Activated T-helper 1 cell treated with anti-CD3 and anti-CD28 coated beads, Interleukin-12 subunit alpha, Interleukin-12 subunit beta, Interleukin-2, Interleukin-4 antibody, amounts not matched to agents 30 ng/mL and 10 ng/mL and 1 ng/mL, durations not matched to agents 14 hours and 24 hours and 36 hours (primary cell): Measurements from ENCODE around the gene ARHGAP11A. TPM values are rescaled to one million over a fixed set of nuclear protein-coding genes. Genes with fewer than 3 reads are reported as not detected.

Experiments used
- DNase-seq: peaks from one replicate; pipeline ENCODE4 v3.0.0; 2021; ENCODE audit warnings: low spot score
- H3K27ac Mint-ChIP-seq: one replicate; pipeline ENCODE4 v1.8.0; 2021; ENCODE audit warnings: mild to moderate bottlenecking, mixed read lengths
- H3K27me3 Mint-ChIP-seq: one replicate; pipeline ENCODE4 v1.8.0; 2022; ENCODE audit warnings: mild to moderate bottlenecking, moderate library complexity, mixed read lengths; ENCODE audit not compliant: insufficient read depth
- H3K36me3 Mint-ChIP-seq: one replicate; pipeline ENCODE4 v1.8.0; 2021; ENCODE audit warnings: low read depth, mixed read lengths
- H3K4me1 Mint-ChIP-seq: one replicate; pipeline ENCODE4 v1.8.0; 2021; ENCODE audit warnings: low read depth, mixed read lengths
- H3K4me3 Mint-ChIP-seq: one replicate; pipeline ENCODE4 v1.8.0; 2021; ENCODE audit warnings: mild to moderate bottlenecking, moderate library complexity, mixed read lengths
- H3K9me3 Mint-ChIP-seq: one replicate; pipeline ENCODE4 v1.8.0; 2021; ENCODE audit warnings: mixed read lengths
- intact Hi-C: fragments of 100-400 bp; cut with micrococcal nuclease; formaldehyde crosslinking; loops from one replicate; pipeline ENCODE4 v1.15.1; 2024
- total RNA-seq: library from RNA; stranded (reverse); gene quantifications from 2 replicates; pipeline ENCODE4 v1.2.3, GENCODE V29; 2022

The ARHGAP11A gene
- total RNA-seq, 1 donor from 2014 or later, result 90.2 TPM

DNA sequence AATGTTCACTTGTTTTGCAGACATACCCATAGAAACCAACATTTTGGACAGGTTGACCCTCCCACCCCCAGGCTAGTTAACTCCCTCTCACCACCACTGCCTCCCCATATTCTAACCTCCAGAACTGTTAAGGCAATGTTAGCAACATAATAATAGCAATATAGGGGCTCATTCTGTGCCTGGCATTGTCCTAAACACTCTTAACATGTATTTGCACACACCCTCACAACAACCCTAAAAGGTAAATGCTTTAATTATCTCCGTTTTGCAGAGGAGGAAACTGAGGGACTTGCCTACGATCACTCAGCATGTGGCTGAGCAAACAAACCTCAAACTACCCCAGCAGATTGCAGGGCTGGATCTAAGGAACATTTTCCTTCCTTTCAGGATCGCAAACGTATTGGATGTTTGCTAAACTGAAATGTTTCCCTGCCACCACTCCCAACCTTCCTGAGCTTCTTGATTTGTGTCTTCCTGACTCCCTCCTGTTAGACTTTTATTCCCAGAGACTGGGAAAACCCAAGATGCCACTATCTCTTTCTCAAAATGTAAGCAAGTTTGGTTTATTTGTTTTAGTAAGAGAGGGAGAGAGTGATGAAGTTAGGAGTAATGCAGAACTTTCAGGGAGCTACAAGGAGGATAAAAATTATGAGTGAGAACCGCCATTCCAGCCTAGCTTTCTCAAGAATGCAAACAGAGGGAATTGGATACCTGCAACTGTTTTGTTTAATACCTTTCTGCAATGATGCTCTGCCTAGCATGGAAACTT lies 27.5 kb downstream of the ARHGAP11A start:
- no peak for DNase-seq
- Mint-ChIP-seq H3K9me3 (no peaks in the 10 kb centered on the region), H3K27ac (peak overlapping the region; percentile 29), H3K27me3 (no peaks in the 10 kb centered on the region), H3K36me3 (peaks cover 26% of the 10 kb centered on the region), H3K4me1 (peaks cover 17% of the 10 kb centered on the region), H3K4me3 (no peak overlapping the region)
- intact Hi-C loops, result no loop called here

DNA sequence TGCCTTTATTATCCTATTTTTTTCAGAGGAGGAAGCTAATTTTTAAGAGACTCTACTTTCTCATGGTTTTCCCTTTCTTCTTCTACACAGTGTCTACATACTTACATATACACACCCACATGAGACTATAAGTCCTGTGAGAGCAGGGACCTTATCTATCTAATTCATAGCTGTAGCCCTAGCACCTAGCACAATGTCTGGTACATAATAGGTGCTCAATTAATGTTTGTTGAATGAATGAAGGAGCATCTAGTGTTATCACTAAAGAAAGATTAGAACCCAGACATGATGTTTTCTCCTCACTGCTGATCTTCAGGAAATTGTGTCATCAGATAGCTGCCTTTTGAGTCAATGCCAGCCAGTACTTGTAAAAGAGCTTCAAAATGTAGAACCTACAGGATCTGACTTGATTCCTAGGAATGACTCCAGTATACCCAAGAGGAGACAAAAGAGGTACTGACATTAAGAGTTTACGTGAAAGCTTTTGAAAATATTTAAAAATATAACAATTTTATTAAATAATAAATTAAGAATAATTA lies 28.7 kb downstream of the ARHGAP11A start:
- H3K4me1 Mint-ChIP-seq, result peaks cover 17% of the 10 kb centered on the region
- DNase-seq, result no peak
- H3K27me3 Mint-ChIP-seq, result no peaks in the 10 kb centered on the region
- peaks cover 31% of the 10 kb centered on the region for H3K36me3 Mint-ChIP-seq
- no peaks in the 10 kb centered on the region for H3K9me3 Mint-ChIP-seq
- H3K27ac Mint-ChIP-seq, result no peak overlapping the region
- H3K4me3 Mint-ChIP-seq, result no peak overlapping the region
- intact Hi-C loops, result no loop called here

DNA sequence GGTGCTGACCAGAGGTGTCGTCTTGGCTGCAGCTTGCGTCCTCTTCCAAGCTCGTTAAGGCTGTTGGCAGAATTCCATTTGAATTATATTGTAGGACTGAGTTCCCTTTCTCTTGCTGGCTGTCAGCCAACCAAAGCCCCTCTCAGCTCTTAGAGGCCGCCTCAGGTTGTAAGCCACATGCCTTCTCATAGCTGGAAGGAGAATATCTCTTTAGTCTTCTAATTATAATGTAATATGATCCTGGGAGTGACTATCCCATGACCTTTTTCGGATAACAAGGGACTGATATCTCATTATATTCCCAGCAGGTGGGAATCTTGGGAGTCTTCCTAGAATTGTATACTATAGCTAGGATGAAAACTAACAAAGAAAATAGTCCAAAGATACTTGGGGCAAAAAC lies 31.0 kb downstream of the ARHGAP11A start:
- no peak for DNase-seq
- Mint-ChIP-seq H3K36me3 (peaks cover 28% of the 10 kb centered on the region), H3K4me1 (peaks cover 14% of the 10 kb centered on the region), H3K27ac (no peak overlapping the region), H3K4me3 (no peak overlapping the region), H3K27me3 (no peaks in the 10 kb centered on the region), H3K9me3 (no peaks in the 10 kb centered on the region)
- intact Hi-C loops, result no loop called here

DNA sequence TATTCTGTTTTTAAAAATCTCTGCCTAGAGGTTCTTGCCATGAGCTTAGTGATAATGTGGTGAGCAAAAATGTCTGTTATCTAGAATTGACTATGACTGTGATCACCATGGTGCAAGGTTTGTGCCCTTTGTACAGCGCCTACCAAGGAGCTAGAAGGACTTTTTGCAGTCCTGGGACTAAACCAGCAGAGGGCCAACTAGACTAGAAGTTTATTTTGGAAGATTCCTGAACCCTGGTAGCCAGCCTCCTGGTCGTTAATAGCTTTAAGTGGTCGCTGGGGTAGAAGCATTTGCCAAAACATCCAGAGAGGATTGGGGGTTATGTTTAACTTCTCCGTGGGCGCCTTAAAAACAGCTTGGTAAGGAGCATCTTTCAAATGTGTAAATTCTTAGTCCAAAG lies 34.0 kb downstream of the ARHGAP11A start:
- Mint-ChIP-seq H3K27ac (no peak overlapping the region), H3K36me3 (peaks cover 38% of the 10 kb centered on the region), H3K9me3 (no peaks in the 10 kb centered on the region), H3K4me1 (peaks cover 9% of the 10 kb centered on the region), H3K27me3 (no peaks in the 10 kb centered on the region), H3K4me3 (no peak overlapping the region)
- intact Hi-C loops, result no loop called here
- DNase-seq, result no peak

DNA sequence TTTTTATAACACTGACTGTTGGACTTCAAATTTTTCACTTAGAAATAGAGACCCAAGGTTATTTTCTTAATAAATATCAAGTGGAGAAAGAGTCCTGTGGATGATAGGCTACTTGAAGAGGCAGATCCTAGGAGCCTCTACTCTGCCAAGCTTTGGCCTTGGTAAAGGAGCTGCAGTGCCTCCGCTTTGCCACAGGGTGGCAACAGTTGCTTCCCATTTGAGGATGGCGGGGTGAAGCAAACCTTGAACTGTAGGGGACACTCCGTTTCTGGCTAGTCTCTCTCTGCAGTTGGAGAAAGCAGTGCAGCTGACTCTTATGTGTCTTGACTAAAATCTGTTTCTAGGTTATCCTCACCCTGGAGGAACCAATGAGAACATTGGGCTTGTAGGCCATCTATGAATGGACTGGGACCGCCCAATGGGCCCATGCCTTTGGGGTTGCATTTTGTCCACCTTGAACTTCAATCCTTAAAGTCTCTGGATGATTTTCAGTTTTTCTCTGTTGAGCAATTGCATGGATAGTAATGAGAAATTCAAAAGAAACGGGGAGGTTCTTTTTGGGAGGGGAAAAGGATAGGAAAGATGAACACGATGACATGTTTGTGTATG lies 36.0 kb downstream of the ARHGAP11A start:
- no peaks in the 10 kb centered on the region for H3K27me3 Mint-ChIP-seq

DNA sequence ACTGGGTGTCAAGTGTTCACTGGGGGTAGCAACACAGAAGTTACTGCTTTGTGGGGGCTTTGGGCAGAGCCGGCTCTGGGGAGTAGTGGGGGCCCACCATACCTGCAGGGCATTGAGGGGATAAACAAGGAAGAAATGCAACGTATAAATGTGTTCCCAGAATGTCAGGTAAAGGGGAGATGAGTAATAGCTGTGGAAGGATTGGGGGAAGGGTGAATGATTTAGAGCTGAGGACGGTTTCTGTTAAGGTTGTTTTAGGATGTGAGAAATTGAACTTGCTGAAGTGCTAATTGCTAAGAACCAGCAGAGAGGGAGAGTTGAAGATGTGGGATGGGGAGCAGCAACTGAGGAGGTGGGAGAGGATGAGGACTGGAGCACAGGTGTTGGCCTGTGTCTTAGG lies 36.9 kb downstream of the ARHGAP11A start:
- no peak overlapping the region for H3K27ac Mint-ChIP-seq
- peaks cover 29% of the 10 kb centered on the region for H3K36me3 Mint-ChIP-seq
- H3K27me3 Mint-ChIP-seq, result no peaks in the 10 kb centered on the region

More for the DNA sequence above, 36.0 kb downstream of the ARHGAP11A start:
- Mint-ChIP-seq H3K4me1 (peaks cover 4% of the 10 kb centered on the region), H3K9me3 (no peaks in the 10 kb centered on the region), H3K27ac (no peak overlapping the region), H3K36me3 (peaks cover 29% of the 10 kb centered on the region), H3K4me3 (no peak overlapping the region)
- intact Hi-C loops, result no loop called here
- DNase-seq, result peak; percentile 46

DNA sequence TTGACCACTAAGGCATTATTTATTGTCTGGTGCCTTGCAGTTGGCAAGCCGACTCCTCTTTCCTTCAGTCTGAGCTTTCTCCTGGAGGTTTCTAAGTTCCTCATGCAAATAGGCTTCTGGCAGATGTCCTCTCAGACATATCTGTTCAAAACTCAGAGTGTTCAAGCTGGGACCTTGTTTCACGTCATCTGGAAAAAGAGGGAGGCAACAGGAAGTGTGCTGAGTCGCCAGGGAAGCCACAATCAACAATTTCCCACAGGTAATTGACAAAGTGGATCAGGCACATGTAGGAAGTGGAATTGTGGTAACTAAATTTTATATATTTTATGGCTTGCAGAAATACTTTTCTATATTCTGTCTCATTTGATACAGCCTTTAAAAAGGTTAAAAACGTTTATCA lies 40.8 kb downstream of the ARHGAP11A start:
- no peak for DNase-seq
- Mint-ChIP-seq H3K4me3 (no peak overlapping the region), H3K36me3 (peaks cover 22% of the 10 kb centered on the region), H3K4me1 (peaks cover 18% of the 10 kb centered on the region), H3K27me3 (no peaks in the 10 kb centered on the region), H3K9me3 (no peaks in the 10 kb centered on the region), H3K27ac (no peak overlapping the region)
- intact Hi-C loops, result no loop called here

More for the DNA sequence above, 36.9 kb downstream of the ARHGAP11A start:
- Mint-ChIP-seq H3K9me3 (no peaks in the 10 kb centered on the region), H3K4me1 (peaks cover 10% of the 10 kb centered on the region), H3K4me3 (no peak overlapping the region)
- no peak for DNase-seq
- intact Hi-C loops, result no loop called here

DNA sequence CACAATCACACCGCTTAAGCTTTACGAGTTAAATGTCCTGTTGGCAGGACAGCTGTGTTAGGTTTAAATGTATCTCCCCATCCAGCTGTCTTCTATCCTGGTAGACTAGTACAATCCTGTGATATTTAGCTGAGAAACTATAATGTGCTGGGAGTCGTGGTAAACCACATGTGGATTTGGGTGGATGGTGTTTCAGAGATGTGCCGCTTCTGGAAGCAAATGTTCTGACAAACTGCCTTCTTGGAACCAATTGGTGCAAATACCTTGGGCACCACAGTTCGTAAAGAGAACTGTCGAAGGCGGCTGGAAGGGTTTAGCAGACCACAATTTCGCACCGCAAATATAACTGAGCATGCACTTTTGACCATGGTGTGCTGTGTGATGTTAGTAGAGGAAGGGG lies 41.2 kb downstream of the ARHGAP11A start:
- peaks cover 18% of the 10 kb centered on the region for H3K36me3 Mint-ChIP-seq
- H3K4me1 Mint-ChIP-seq, result peaks cover 18% of the 10 kb centered on the region
- no peak overlapping the region for H3K4me3 Mint-ChIP-seq
- no peak overlapping the region for H3K27ac Mint-ChIP-seq
- H3K9me3 Mint-ChIP-seq, result no peaks in the 10 kb centered on the region
- DNase-seq, result no peak
- H3K27me3 Mint-ChIP-seq, result no peaks in the 10 kb centered on the region
- intact Hi-C loops, result no loop called here

DNA sequence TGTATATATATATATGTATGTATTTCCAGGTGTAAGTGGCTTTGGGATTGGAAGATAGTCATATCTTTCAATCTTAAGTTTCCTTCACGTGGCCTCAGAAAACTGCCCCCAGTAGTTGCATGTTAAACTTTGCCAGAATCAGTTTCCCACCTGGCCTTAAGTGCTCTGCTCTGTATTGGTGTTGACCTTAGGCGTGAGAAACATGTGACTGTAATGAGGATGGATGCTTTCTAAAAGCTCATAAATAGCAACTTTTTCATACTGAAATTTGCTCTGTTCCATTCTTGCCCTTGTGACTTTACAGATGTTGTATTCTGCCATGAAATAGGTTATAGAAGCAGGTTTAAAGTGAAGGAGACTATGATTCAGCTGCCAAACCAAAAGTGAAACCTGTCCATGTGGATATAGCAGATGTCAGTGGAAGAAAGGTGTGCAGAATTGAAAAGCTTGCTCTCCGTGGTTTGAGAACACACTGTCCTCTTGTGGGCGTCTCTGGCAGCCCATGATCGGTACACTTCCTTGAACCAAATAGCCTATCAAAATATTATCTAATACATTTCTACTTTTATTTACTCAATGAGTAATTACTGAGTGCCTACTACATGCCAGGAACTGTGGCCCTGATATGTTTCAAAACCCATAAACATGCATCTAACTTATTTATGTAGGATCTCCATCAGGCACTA lies 42.0 kb downstream of the ARHGAP11A start:
- intact Hi-C loops, result no loop called here

DNA sequence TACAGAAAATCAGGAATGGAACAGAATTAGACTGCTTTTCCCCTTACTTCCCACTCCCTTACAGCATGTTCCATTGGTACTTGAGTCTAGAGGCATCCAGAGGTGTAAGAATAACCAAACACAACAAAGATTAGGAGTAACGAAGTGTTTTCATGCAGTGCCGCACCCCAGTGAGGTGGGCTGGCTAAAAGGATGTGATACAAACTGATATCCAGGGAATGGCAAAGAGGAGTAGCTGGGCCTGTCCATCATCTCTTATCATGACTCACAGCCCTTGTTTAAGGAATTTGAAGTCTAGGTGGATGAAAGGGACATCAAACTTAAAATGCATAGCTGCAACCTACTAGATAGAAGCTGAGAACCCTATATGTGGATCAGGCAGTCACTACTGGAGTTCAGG lies 42.6 kb downstream of the ARHGAP11A start:
- no peaks in the 10 kb centered on the region for H3K9me3 Mint-ChIP-seq
- H3K27ac Mint-ChIP-seq, result no peak overlapping the region
- no peak for DNase-seq
- intact Hi-C loops, result no loop called here
- H3K4me3 Mint-ChIP-seq, result no peak overlapping the region
- peaks cover 24% of the 10 kb centered on the region for H3K4me1 Mint-ChIP-seq
- peaks cover 13% of the 10 kb centered on the region for H3K36me3 Mint-ChIP-seq
- H3K27me3 Mint-ChIP-seq, result no peaks in the 10 kb centered on the region

More for the DNA sequence above, 42.0 kb downstream of the ARHGAP11A start:
- Mint-ChIP-seq H3K36me3 (peaks cover 11% of the 10 kb centered on the region), H3K4me1 (peaks cover 19% of the 10 kb centered on the region), H3K27ac (peak overlapping the region; percentile 15), H3K27me3 (no peaks in the 10 kb centered on the region), H3K4me3 (peak overlapping the region; percentile 16), H3K9me3 (no peaks in the 10 kb centered on the region)
- DNase-seq, result peak; percentile 11

DNA sequence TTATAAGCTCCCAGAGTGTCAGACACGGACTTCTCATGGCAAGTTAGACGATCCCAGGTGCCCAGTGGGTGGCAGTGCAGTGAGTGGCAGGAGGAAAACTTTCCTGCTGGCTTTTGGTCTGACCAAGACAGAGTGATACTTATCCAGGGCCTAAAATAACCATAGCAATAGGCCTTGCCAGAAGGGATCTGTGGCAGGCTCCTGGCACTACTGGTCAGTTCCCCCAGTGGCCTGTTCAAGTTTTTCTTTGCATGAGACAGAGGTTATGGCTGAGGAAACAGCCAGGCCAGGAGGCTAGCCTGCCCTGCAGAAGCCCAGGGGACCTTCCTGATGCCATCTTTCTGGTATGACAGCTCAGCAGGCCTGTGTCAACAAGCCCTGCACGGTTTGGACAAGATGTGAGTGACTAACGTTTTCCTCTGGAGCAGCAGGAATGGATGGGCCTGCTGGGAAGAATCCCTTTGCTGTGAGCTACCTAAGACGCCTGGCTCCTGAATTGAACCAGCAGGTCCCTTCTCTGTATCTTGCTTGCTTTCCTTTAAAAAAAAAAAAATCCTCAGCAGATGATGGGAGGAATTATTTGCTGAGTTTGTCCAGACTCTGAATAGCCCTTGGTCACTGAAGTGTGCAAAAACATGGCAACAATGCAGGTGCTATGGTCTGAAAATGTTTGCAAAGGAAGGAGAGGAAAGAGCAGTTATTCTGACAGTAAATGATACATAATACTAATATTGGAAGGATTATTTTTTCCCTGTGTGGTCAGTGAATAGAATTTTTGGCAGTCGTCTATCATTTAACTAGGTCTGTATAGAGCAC lies 44.2 kb downstream of the ARHGAP11A start:
- Mint-ChIP-seq H3K27ac (no peak overlapping the region), H3K4me1 (peaks cover 24% of the 10 kb centered on the region)

DNA sequence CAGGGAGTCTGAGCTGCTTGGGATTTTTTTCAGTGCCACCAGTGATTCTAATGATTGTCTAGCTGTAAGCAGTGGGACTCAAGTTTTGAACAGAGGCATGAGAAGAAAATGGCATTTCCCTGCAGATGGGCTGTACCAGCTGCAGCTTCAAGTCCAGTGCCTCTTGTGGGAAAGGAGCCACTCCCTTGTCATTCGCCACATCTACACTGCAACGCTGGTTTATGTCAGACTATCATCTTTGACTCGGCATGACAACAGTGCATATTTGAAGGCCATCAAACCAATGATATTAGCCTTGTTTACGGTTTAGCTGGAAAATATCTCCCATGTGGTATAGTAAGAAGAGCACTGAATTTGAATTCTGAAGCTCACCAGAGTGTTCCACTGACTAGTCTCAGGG lies 48.4 kb downstream of the ARHGAP11A start:
- intact Hi-C loops, result loop anchor here (2.0 kb wide), 1 partner anchor 563 kb away; no protein-coding TSS in a partner anchor
- no peak overlapping the region for H3K4me3 Mint-ChIP-seq

More for the DNA sequence above, 44.2 kb downstream of the ARHGAP11A start:
- Mint-ChIP-seq H3K27me3 (no peaks in the 10 kb centered on the region), H3K9me3 (no peaks in the 10 kb centered on the region), H3K36me3 (peaks cover 12% of the 10 kb centered on the region), H3K4me3 (no peak overlapping the region)
- intact Hi-C loops, result no loop called here
- DNase-seq, result no peak

More for the DNA sequence above, 48.4 kb downstream of the ARHGAP11A start:
- Mint-ChIP-seq H3K27ac (no peak overlapping the region), H3K9me3 (no peaks in the 10 kb centered on the region), H3K4me1 (peaks cover 6% of the 10 kb centered on the region), H3K27me3 (no peaks in the 10 kb centered on the region), H3K36me3 (peaks cover 6% of the 10 kb centered on the region)
- DNase-seq, result no peak
